HT-29 (cell line): ENCODE results near the gene TK1. TPM values are rescaled to one million over a fixed set of nuclear protein-coding genes. Genes with fewer than 3 reads are reported as not detected.

Source experiments
- DNase-seq: peaks from one replicate; pipeline ENCODE4 v3.0.0-alpha.2; 2015; ENCODE audit warnings: low spot score
- total RNA-seq: library from RNA; depleted of rRNA; stranded (reverse); fragments of >200 nt; shearing (Covaris generic); gene quantifications from 2 replicates; pipeline ENCODE4 v1.2.3, GENCODE V29; 2014

TK1 gene
- total RNA-seq, 1 experiment from 2014 or later = 379 TPM

GRCh38 chr17:78223061-78223460 is 36.2 kb upstream of the TK1 start:
- DNase-seq = no peak

- DNase-seq = no peak
These were observed 32.7 kb upstream of the TK1 start for GRCh38 chr17:78219396-78220150.

- DNase-seq = peak; percentile 16
These were observed 27.8 kb upstream of the TK1 start for GRCh38 chr17:78214706-78215061.

GRCh38 chr17:78214016-78214705 is 27.3 kb upstream of the TK1 start, which contains the start of gene BIRC5:
BIRC5 (plus strand) TSS chr17:78214253; CDS start chr17:78214317, 64 bp downstream.
- peak; percentile 89 for DNase-seq

GRCh38 chr17:78211032-78211431 is 24.2 kb upstream of the TK1 start:
- no peak for DNase-seq

- no peak for DNase-seq
These were observed 23.3 kb upstream of the TK1 start for GRCh38 chr17:78210111-78210510.

GRCh38 chr17:78208486-78208885 is 21.6 kb upstream of the TK1 start:
- no peak for DNase-seq

- DNase-seq = no peak
These were observed 19.4 kb upstream of the TK1 start for GRCh38 chr17:78206298-78206697.

GRCh38 chr17:78205124-78205775 is 18.4 kb upstream of the TK1 start:
- no peak for DNase-seq

- DNase-seq = no peak
These were observed 17.7 kb upstream of the TK1 start for GRCh38 chr17:78204387-78205123.

GRCh38 chr17:78202666-78203065 is 15.8 kb upstream of the TK1 start:
- DNase-seq = no peak

- no peak for DNase-seq
These were observed 13.6 kb upstream of the TK1 start for GRCh38 chr17:78200451-78200850.

GRCh38 chr17:78197147-78197832 is 10.4 kb upstream of the TK1 start:
- DNase-seq = no peak

GRCh38 chr17:78196716-78197115 is 9.9 kb upstream of the TK1 start:
- no peak for DNase-seq

- DNase-seq = peak; percentile 68
These were observed 716 bp downstream of the TK1 start for GRCh38 chr17:78185981-78186691.

GRCh38 chr17:78184868-78185267 is 2.0 kb downstream of the TK1 start:
- no peak for DNase-seq

GRCh38 chr17:78184351-78184750 is 2.5 kb downstream of the TK1 start:
- no peak for DNase-seq

GRCh38 chr17:78183916-78184315 is 2.9 kb downstream of the TK1 start:
- DNase-seq = no peak

- DNase-seq = no peak
These were observed 4.3 kb downstream of the TK1 start for GRCh38 chr17:78182504-78182903.

- DNase-seq = no peak
These were observed 6.3 kb downstream of the TK1 start for GRCh38 chr17:78180508-78180907.

- DNase-seq = no peak
These were observed 6.8 kb downstream of the TK1 start for GRCh38 chr17:78180083-78180482.
